Measurements from ENCODE around the gene KLHL20. TPM values are rescaled to one million over a fixed set of nuclear protein-coding genes. Genes with fewer than 3 reads are reported as not detected.

Gene KLHL20
- total and polyA plus RNA-seq, 2 experiments from 2014 or later = 12.3 to 14.5 TPM

DNA sequence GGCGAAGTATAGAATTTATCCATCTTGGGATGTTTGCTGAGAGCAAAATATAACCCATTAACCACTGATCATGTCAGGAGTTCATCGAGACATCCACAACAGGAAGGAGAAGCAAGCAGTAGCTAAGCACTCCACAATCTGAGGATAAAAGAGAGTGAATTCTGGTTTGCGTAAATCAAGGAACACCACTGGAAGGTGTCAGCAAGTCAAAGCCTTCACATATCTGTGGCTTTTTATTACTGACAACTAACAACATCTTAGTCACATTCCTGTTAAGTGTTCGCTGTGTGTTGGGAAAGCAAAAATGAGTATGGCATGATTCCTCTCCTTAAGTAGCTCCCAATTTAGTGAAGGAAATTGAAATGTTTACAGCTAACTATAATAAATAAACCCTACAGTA is 65.2 kb downstream of the KLHL20 start (continued):
- TF ChIP-seq, protein P1, sequence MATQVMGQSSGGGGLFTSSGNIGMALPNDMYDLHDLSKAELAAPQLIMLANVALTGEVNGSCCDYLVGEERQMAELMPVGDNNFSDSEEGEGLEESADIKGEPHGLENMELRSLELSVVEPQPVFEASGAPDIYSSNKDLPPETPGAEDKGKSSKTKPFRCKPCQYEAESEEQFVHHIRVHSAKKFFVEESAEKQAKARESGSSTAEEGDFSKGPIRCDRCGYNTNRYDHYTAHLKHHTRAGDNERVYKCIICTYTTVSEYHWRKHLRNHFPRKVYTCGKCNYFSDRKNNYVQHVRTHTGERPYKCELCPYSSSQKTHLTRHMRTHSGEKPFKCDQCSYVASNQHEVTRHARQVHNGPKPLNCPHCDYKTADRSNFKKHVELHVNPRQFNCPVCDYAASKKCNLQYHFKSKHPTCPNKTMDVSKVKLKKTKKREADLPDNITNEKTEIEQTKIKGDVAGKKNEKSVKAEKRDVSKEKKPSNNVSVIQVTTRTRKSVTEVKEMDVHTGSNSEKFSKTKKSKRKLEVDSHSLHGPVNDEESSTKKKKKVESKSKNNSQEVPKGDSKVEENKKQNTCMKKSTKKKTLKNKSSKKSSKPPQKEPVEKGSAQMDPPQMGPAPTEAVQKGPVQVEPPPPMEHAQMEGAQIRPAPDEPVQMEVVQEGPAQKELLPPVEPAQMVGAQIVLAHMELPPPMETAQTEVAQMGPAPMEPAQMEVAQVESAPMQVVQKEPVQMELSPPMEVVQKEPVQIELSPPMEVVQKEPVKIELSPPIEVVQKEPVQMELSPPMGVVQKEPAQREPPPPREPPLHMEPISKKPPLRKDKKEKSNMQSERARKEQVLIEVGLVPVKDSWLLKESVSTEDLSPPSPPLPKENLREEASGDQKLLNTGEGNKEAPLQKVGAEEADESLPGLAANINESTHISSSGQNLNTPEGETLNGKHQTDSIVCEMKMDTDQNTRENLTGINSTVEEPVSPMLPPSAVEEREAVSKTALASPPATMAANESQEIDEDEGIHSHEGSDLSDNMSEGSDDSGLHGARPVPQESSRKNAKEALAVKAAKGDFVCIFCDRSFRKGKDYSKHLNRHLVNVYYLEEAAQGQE (IDR thresholded peaks at IDR 0.05; ENCODE audit: unreplicated experiment) = no peak
- TF ChIP-seq POLR2AphosphoS5 (IDR thresholded peaks at IDR 0.05; ENCODE audit: low read depth) (no peak), STAT1 (IDR thresholded peaks at IDR 0.05; ENCODE audit: unreplicated experiment) (no peak), ZNF114 (CRISPR knock-in tag; IDR thresholded peaks at IDR 0.05) (no peak), CREB1 (CRISPR knock-in tag; IDR thresholded peaks at IDR 0.05; ENCODE audit: low read depth) (no peak), NANOG (IDR thresholded peaks at IDR 0.05; ENCODE audit: borderline replicate concordance) (no peak), EZH2phosphoT487 (IDR thresholded peaks at IDR 0.05; ENCODE audit: unreplicated experiment) (no peak), ZNF331 (CRISPR knock-in tag; IDR thresholded peaks at IDR 0.05; ENCODE audit: low read depth) (no peak), EZH2 (IDR thresholded peaks at IDR 0.05; ENCODE audit: low read depth, unreplicated experiment) (no peak), JUNB (IDR thresholded peaks at IDR 0.05; ENCODE audit: unreplicated experiment) (no peak)
- TF ChIP-seq, protein P2, sequence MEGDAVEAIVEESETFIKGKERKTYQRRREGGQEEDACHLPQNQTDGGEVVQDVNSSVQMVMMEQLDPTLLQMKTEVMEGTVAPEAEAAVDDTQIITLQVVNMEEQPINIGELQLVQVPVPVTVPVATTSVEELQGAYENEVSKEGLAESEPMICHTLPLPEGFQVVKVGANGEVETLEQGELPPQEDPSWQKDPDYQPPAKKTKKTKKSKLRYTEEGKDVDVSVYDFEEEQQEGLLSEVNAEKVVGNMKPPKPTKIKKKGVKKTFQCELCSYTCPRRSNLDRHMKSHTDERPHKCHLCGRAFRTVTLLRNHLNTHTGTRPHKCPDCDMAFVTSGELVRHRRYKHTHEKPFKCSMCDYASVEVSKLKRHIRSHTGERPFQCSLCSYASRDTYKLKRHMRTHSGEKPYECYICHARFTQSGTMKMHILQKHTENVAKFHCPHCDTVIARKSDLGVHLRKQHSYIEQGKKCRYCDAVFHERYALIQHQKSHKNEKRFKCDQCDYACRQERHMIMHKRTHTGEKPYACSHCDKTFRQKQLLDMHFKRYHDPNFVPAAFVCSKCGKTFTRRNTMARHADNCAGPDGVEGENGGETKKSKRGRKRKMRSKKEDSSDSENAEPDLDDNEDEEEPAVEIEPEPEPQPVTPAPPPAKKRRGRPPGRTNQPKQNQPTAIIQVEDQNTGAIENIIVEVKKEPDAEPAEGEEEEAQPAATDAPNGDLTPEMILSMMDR (conservative IDR thresholded peaks at IDR 0.05; ENCODE audit: low read depth in 2 of 2) = no peak

DNA sequence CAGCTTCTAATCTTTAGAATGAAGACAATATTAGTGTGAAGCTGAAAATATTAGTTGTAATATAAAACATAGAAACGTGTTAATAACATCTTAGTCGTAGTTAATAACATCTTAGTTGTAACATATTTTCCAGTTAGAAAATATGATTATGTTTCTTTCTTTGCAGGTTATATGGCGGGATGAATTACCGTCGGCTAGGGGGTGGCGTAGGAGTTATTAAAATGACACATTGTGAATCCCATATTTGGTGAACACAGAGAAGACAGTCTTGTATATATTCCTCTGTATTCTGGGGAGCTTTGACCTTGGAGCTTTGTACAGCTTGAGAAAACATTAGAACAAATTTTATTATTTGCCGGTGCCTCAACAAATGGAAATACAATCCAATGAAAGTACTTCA is 70.2 kb downstream of the KLHL20 start:
- peaks cover 8% of the 10 kb centered on the region; the same call in 2 of the 3 replicates for H3K36me3 Mint-ChIP-seq (ENCODE audit: low read depth)
- H3F3A ChIP-seq (replicated peaks; ENCODE audit: low read depth) = no peaks in the 10 kb centered on the region
- H2AFZ ChIP-seq = no peak overlapping the region
- H3K79me2 ChIP-seq (replicated peaks; ENCODE audit: insufficient read depth) = no peaks in the 10 kb centered on the region
- no peak overlapping the region for H3K4me3 ChIP-seq
- no peaks in the 10 kb centered on the region for H3K4me1 Mint-ChIP-seq
- no peaks in the 10 kb centered on the region for H3K27me3 Mint-ChIP-seq (ENCODE audit: insufficient read depth, low read depth, poor library complexity)
- H3K9me2 ChIP-seq (ENCODE audit: insufficient read depth) = no peaks in the 10 kb centered on the region
- ATAC-seq (no peak), DNase-seq (ENCODE audit: low spot score) (no peak)
- H3K27me3 ChIP-seq (ENCODE audit: insufficient read depth) = no peaks in the 10 kb centered on the region
- no peak overlapping the region for H3K4me2 ChIP-seq
- H3K9me3 Mint-ChIP-seq = no peaks in the 10 kb centered on the region
- no peak overlapping the region for H3K27ac ChIP-seq (ENCODE audit: low read depth)
- no peak overlapping the region for H3K4me3 Mint-ChIP-seq
- no peaks in the 10 kb centered on the region; the same call in 1 of the 2 replicates for H3K36me3 ChIP-seq (ENCODE audit: insufficient read depth)
- H3K27ac Mint-ChIP-seq = no peak overlapping the region
- H4K20me1 ChIP-seq (replicated peaks; ENCODE audit: insufficient read depth) = no peaks in the 10 kb centered on the region
- H3K4me1 ChIP-seq (ENCODE audit: insufficient read depth) = no peaks in the 10 kb centered on the region
- TF ChIP-seq NANOG (IDR thresholded peaks at IDR 0.05; ENCODE audit: borderline replicate concordance) = no peak
- TF ChIP-seq, protein P3, sequence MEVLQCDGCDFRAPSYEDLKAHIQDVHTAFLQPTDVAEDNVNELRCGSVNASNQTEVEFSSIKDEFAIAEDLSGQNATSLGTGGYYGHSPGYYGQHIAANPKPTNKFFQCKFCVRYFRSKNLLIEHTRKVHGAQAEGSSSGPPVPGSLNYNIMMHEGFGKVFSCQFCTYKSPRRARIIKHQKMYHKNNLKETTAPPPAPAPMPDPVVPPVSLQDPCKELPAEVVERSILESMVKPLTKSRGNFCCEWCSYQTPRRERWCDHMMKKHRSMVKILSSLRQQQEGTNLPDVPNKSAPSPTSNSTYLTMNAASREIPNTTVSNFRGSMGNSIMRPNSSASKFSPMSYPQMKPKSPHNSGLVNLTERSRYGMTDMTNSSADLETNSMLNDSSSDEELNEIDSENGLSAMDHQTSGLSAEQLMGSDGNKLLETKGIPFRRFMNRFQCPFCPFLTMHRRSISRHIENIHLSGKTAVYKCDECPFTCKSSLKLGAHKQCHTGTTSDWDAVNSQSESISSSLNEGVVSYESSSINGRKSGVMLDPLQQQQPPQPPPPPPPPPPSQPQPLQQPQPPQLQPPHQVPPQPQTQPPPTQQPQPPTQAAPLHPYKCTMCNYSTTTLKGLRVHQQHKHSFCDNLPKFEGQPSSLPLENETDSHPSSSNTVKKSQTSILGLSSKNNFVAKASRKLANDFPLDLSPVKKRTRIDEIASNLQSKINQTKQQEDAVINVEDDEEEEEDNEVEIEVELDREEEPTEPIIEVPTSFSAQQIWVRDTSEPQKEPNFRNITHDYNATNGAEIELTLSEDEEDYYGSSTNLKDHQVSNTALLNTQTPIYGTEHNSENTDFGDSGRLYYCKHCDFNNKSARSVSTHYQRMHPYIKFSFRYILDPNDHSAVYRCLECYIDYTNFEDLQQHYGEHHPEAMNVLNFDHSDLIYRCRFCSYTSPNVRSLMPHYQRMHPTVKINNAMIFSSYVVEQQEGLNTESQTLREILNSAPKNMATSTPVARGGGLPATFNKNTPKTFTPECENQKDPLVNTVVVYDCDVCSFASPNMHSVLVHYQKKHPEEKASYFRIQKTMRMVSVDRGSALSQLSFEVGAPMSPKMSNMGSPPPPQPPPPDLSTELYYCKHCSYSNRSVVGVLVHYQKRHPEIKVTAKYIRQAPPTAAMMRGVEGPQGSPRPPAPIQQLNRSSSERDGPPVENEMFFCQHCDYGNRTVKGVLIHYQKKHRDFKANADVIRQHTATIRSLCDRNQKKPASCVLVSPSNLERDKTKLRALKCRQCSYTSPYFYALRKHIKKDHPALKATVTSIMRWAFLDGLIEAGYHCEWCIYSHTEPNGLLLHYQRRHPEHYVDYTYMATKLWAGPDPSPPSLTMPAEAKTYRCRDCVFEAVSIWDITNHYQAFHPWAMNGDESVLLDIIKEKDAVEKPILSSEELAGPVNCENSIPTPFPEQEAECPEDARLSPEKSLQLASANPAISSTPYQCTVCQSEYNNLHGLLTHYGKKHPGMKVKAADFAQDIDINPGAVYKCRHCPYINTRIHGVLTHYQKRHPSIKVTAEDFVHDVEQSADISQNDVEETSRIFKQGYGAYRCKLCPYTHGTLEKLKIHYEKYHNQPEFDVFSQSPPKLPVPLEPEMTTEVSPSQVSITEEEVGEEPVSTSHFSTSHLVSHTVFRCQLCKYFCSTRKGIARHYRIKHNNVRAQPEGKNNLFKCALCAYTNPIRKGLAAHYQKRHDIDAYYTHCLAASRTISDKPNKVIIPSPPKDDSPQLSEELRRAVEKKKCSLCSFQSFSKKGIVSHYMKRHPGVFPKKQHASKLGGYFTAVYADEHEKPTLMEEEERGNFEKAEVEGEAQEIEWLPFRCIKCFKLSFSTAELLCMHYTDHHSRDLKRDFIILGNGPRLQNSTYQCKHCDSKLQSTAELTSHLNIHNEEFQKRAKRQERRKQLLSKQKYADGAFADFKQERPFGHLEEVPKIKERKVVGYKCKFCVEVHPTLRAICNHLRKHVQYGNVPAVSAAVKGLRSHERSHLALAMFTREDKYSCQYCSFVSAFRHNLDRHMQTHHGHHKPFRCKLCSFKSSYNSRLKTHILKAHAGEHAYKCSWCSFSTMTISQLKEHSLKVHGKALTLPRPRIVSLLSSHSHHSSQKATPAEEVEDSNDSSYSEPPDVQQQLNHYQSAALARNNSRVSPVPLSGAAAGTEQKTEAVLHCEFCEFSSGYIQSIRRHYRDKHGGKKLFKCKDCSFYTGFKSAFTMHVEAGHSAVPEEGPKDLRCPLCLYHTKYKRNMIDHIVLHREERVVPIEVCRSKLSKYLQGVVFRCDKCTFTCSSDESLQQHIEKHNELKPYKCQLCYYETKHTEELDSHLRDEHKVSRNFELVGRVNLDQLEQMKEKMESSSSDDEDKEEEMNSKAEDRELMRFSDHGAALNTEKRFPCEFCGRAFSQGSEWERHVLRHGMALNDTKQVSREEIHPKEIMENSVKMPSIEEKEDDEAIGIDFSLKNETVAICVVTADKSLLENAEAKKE (CRISPR knock-in tag; IDR thresholded peaks at IDR 0.05) = no peak

Data from GM23338 (cell line).